IPS-NIHi11 (cell line): ENCODE results near the gene LONRF2.
"Not testable (repeated sequence)": the region's sequence is repeated elsewhere in the genome, so short reads cannot be mapped to it uniquely, and the experiment has no call there.

ENCODE experiments used
- DNase-seq: peaks from one replicate; pipeline ENCODE4 v3.0.0; 2012; ENCODE audit warnings: mixed read lengths, low spot score

Gene LONRF2

DNA sequence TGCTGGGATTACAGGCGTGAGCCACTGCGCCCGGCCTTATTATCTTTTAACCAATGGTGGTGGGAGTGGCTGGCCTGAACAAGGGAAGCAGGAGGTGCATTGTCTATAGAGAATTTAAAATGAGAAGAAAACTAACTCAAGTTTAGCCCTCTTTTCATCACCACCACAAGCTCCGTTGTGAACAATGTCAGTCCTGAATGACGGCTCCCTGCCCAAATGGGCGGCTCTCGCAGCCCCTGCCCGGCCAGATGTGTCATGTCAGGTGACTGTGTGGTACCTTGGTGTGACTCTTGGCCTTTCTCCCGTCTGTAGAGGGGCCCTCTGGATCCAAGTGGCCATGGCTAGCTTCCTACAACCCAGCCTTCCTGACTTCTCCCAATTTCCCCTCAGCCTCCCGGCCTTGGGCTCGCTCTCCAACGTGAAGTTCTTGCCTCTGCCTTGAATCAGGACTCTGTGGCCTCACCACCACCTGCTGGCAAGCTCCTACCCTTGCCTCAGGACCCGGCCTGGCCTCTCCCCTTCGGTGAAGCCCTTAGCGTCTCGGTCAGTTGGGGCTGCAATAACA, 67.6 kb downstream of the LONRF2 start:
- no peak for DNase-seq

DNA sequence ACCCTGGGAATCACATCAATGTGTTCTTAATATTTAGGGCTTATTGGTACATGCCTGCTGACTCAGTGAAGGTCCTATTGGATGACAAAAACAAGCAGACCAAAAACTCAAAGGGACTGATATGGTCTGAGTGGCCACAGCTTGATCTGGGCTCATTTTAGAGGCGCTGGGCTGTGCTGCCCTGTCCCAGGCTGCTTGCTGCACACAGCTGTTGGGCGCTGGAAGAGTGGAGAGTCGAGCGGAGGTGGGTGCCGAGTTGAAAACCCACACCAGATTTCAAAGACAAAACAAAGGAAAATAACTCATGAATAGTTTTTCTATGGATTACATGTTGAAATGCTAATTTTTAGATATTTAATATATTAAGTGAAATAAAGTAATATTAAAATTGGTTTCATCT, 68.5 kb downstream of the LONRF2 start:
- no peak for DNase-seq

DNA sequence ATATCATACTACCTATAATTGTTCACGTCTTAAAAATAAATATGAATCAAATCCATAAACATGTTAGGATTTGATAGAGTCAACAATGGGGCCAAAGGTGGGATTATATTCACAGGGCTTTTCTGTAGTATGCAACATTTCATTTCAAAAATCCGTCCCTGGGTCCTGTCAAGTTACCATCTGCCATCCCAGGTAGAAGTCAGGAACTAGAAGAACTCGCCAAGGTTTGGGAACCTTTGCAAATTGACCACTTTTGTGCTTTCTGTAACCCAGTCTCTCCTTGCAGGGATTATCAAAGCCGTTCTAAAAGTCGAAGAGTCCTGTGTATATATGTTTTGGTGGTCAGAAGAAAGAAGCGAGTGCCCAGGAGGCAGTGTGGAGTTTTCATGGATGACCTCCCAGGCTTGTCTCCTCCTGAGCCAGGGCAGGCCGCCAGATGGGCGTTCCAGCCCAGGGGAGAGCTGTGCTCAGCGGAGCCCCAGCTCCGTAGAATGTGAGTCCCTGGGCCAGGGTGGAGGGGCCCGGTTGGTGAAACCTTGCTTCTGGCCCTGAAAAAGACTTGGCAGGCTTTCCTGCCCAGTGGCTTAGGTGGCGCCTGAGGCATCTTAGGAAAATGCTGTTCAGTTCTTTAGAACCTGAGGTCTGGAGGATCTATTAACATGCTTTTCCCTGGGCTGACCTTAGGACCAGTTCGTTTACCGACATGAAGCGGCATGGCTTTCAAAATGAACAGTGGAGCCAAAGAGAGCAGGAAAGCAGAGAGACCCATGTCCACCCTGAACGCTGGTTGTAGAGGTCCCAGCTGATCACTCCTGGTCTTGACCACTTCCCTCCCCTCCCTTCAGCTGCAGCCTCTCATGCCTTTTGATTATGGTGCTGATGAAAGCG, 69.2 kb downstream of the LONRF2 start:
- DNase-seq, result peak; percentile 51

DNA sequence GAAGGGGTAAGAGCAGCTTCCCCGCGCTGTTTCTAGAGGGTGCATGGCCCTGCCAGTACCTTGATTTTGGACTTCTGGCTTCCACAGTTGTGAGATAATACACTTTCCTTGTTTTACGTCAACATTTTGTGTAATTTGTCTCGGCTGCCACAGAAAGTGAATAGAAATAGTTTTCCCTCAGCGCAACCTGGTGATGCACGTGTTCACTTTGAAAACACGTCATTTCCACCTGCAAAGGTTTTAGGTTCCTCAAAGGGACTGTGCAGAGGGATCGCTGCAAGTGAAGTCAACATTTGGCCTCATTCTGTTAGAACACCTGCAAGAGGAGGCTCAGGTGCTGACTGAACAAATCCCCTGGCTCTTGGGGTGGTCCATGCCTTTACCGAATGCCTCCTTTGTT, 71.7 kb downstream of the LONRF2 start:
- DNase-seq, result no peak

DNA sequence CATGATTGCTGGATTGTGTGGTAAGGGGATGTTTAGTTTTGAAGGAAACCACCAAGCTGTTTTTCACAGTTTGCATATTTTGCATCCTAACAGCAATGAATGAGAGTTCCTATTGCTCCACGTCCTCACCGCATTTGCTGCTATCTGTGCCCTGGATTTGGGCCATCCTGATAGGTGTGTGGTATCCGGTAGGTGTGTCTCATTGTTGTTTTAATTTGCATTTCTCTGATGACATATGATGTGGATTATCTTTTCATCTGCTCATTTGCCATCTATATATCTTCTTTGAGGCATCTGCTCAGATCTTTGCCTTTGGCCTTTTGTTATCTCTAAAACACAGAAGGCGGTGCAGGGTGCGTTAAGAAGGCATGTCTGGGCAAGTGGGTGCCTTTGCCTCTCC, 73.3 kb downstream of the LONRF2 start:
- DNase-seq, result no peak

DNA sequence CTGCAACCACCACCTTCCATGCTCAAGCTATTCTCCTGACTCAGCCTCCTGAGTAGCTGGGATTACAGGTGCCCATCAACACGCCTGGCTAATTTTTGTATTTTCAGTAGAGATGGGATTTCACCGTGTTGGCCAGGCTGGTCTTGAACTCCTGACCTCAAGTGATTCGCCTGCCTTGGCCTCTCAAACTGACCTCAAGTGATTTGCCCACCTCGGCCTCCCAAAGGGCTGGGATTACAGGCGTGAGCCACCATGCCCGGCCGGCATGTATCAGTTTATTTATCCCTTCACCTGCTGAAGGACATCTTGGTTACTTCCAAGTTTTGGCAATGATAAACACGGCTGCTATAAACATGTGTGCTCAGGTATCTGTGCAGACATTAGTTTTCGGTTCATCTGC, 73.7 kb downstream of the LONRF2 start:
- DNase-seq, result not testable (repeated sequence)

DNA sequence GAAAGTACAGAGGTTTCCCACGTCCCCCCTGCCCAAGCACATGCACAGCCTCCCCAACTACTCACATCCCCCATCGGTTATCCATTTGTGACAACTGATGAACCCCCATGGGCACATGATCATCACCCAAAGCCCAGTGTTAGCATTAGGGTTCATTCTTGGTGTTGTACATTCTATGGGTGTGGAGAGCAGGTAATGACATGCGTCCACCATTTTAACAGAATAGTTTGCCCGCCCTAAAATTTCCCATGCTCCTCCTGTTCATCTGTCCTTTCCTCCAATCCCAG, 74.3 kb downstream of the LONRF2 start:
- no peak for DNase-seq

DNA sequence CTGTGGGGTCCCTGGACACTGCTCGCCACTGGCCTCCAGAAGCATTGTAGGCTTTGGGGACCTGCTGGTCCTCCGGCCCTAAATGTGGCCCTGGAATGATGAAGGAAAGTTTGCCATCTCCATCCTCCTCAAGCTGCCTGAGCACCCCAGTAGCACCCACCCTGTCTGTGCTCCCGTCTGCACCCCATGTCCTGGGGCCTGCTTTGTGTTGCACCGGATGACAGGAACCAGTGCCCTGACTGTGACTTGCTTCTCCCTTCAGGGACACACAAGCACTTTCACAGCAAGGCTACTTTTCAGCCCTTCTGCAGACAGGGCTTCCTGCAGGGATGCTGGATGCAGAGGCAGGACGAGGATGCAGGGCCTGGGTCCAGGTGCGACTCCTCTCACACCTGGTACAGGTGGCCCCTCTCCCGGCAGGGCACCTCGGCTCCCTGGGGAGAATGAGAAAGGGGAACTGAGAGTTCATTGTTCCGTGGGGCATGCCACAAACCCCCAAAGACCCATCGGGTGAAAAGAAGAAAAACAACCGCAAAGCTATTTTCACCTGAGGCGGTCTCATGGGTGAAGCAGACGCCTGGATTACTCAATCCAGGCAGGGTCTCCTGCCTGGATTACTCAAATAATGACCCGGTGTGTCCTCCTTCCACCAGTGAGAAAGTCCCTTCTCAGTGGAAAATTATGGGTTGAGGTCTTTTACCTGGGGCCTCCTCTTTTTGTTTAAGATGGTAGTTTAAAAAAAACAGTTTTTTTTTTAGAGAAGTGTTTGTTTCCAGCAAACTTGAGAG, 74.9 kb downstream of the LONRF2 start:
- DNase-seq, result no peak

DNA sequence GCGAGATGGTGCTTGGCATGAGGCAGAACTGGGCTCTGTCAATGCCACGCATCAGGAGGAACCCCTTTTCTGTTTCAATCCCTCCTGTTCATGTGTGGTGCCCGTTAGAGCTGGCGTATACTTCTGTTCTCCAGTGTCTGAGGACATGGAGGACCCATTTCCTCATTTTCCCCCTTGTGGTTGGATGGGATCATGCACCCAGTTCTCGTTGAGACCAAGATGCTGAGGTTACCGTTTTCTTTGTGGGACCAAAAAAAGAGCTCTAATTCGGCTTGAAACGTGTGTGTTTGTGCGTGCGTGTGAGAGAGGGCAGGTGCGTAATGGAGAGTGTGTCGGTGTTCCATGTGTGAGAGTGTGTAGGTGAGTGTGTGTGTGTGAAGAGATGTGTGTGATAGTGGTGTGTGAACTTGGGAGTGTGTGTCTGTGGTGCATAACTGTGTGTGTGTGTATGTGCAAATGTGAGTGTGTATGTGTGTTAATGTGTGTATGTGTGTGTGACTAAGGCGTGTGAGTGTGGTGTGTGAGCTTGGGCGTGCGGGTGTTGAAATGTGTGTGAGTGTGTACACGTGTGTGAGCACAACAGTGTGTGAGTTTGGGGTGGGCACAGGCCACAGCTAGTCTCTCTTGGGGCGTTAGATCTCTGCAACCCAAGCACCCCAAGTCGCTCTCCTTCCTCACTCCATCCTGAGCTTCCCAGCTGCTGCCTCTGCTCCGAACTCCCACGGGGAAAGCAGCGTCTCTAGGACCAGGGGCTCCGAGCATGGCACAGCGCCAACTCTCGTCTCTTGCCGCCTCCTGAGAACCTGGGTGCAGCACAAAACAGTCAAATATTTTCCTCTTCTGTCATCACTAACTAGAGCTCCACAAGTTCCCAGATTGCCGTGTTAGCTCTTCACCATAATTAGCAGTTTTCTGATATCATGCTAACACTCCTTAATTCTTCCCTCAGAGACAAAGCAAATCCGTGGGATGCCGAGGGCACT, 75.8 kb downstream of the LONRF2 start:
- peak; percentile 47 for DNase-seq

DNA sequence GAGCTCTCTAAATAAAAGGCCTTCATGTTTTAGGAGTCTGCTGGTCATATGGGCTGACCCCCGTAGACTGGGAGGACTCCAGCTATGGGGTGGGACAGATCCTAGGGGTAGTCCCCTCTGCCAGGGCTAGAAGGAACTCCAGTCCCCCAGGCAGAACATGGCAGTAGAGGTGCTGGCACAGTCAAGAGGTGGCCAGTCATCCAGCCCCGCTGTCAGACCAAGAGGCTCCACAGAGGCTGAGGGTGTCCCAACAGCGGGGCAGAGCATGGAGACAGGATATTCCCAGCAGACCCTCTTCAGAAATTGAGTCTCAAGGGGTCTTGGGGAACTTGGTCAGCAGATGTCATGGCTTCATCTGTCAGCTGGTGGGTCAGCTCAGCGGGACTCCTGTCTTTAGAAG, 76.6 kb downstream of the LONRF2 start:
- no peak for DNase-seq

DNA sequence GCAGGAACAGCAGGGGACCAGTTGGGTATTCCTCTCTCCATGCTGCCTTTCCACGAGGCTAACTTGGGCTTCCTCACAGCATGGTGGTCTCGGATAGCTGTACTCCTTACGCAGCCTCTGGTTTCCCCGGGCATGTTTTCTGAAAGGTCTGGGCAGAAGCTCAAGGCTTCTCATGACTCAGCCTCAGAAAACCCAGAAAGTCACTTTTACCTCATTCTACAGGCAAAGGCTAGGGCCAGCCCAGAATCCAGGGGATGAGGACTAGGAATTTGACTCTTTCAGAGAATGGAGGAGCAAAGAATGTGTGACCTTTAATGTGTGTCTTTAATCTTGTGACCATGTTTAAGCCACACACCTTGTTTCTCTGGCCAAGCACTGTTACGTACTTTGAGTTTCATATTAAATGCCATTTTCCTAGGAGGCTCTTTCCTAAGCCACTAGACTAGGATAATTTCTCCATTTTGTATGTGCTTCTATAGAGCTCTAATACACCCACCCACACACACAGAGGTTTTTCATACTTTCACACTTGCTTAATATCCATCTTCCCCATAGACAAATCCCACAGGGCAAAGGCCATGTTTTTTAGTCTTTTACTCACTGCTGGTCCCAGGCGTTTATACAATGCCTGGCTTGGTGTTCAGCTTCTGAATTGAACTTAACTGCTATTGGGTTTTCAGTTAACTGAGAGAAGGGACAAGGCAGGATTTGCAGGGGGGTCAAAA, 77.3 kb downstream of the LONRF2 start:
- no peak for DNase-seq

DNA sequence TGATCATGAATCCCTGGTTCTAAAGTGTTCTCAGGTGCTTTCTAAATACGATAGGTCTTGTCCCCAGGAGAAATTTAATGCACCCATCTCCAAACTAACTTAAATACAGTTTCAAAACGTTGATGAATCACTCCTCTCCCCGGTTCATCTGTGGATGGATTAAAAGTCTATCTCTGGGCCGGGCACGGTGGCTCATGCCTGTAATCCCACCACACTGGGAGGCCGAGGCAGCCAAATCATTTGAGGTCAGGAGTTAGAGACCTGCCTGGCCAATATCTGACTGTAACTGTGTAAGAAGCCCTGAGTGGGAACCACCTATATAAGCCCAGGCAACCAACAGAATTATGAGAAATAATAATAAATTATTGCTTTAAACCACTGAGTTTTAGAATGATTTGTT, 78.7 kb downstream of the LONRF2 start:
- no peak for DNase-seq

DNA sequence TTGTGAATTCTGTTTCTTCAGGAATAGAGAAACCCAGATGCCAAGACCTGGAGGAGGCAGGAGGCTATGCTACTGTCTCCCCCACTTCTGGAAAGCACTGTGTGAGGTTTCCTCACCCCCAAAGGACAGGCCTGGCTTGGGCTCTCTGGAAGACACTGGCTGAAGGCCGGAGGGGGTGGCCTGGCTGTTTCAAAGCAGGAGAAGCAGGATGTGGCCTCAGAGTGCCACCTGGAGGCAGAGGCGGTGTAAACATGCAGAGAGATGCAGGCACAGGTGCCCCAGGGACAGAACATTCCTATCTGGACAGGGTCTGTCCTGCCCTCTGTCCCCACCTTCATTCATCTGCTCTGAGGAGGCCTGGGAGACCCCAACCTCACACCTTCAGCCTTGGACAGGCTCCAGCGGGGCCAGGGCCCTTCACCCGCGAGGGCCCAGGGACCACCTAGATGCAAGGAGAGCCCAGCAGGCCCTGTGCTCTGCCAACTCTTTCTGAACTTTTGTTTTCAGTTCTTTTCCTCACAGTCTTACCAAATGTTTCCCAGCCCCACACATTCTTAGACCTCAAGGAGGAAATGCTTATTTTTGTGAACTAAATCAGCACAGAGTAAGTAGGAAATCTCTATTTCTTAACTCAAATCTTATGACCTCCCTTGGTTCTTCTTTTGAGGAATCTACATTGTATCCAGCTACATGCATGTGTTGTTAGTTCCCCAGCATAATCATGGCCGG, 79.2 kb downstream of the LONRF2 start:
- DNase-seq, result peak; percentile 80

DNA sequence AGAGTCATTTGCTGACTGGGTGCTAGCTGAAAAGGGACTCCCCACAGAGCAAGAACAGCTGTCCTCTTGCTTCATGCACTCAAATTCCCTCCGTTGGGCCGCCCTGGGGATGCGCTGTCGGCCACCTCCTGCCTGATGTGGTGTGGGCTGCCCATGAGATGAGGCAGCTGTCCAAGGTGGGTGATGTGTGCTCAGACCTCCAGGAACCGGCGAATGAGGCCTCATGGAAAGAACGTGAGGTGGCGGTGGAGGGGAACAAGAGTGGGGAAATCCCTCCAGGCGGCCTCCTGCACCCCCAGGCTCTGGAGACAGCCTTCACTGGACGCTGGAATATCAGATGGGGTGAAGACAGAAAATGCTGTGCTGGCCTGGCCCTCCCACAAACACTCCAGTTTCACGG, 79.8 kb downstream of the LONRF2 start:
- no peak for DNase-seq

DNA sequence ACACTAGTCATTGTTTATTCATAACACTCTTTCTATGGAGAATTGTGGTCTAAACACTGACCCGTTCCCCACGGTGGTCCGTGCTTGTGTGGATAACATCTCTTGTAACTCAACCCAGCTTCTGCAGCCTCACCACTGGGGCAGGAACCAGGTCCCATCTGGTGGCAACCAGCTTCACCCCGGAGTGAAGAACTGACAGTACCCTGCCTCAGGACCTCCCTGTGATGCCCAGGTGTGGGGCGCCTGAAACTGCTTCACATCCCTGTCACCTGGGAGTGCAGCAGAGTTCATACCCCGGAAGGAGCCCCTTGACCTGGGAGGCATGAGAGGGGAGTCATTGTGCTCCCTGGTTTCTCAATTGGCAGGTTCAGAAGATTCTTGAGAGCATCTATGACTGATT, 81.1 kb downstream of the LONRF2 start:
- no peak for DNase-seq

DNA sequence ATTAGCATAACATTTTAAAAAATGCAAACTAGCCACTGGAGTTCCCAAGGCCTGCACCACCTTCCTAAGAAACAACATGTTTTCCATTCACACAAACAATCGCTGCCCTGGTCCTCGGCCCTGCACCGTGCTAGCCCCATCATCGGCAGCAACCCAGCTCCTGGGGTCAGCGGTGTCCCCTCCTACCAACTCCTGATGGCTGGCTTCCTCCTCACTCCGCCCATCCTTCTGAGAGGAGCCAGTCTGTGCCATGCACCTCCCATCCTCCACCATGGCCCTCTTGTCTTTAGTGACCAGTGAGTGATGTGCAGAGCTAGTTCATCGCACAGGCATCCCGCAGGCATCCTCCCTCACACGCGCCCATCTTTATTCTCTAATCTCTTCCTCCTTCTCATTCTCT, 81.9 kb downstream of the LONRF2 start:
- no peak for DNase-seq

DNA sequence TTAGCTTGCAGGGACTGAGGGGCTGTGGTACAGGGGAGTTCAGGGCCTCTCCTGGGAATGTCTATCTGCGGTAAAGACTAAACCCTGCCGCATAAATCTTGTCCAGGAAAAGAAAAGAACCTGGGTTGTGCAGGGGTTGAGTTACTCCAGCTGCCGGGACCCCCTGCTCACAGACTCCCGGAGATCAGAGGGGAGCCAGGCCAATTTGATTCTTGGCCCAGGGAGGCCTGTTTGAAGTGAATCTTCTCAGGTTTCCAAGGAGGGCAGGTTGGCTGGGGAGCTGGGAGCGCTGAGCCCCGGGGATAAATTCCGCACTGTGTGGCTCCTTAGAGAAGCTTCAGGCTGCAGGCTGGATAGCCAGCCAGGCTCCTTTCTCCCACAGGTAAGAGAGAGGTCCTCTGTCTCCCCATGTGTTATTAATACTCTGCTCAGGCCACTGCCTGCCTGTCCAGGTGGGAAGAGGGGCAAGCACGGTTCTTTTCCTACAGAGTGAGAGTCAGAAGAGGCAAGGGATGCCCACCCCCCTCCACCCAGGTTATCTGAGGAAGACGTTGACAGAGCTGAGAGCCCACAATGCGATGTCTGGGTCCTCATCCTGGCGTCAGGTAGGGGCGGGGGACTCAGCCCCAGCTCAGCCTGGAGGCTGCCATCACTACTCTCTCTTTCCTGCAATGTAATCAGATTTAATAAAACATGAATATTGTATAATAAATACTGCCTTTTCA, 82.7 kb downstream of the LONRF2 start:
- no peak for DNase-seq

DNA sequence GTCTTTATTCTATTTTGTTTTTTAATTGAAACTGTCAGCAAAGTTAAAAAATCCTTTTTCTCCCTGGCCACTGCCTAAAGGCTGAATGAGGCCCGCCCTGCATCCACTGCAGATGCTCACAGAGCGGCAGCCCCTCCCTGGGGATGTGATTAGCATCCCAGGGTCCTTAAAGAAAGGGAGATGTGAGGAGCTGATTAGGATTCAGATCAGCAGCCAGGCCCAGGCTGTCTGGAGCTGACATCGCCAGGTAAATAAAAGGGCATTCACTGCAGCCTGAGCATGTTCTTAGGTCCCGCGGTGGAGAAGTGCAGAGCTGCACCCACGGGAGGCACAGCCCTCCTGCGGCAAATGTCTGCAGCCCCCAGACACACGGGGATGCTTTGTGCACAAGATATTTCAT, 83.8 kb downstream of the LONRF2 start:
- no peak for DNase-seq

DNA sequence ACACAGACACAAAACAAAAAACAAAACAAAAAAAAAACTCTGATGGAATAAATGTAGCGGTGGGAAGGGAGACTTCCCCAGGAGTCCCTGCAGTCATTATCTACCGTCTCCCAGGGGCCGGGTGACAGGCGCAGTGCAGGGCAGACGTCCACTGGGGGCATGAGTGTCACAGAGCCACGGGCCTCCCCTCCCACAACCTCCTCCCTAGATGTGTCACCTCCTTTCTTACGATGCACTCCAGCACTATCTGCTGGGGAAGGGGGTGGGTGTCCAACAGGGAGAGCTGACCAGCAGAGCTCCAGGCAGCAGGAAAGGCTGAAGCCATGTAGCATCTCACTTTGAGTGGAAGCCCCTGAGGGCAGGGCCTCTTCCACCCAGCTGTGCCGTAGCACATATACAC, 84.5 kb downstream of the LONRF2 start:
- no peak for DNase-seq

DNA sequence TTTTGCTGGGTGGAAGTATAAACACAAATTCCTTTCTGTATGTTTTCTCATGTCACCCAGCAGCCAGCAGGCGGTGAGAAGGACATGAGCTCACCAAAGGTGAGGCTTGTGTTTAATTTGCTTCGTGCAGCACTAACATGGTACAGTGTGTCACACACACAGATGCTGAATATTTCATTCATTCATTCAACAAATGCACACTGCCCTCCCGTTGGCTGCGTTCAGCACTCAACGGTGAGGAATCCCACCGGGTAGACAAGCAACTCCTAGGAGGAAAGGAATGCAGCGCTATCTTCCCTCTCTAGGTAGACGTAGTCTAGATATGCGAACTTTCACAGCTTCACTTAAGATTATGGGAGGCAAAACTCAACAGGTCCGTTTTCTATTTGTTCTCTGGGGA, 85.1 kb downstream of the LONRF2 start:
- no peak for DNase-seq
